Glutamatergic neuron (in vitro differentiated cells): ENCODE data around the gene CAST. TPM values are rescaled to one million over a fixed set of nuclear protein-coding genes. Genes with fewer than 3 reads are reported as not detected.

Source experiments
- DNase-seq: peaks from one replicate; pipeline ENCODE4 v3.0.0; 2022
- H3K27ac Mint-ChIP-seq: one replicate; pipeline ENCODE4 v1.8.0; 2020; ENCODE audit warnings: mild to moderate bottlenecking, mixed read lengths, inconsistent platforms; ENCODE audit not compliant: unreplicated experiment
- H3K27me3 Mint-ChIP-seq: one replicate; pipeline ENCODE4 v1.8.0; 2020; ENCODE audit warnings: mild to moderate bottlenecking, moderate library complexity, mixed read lengths, inconsistent platforms; ENCODE audit not compliant: unreplicated experiment
- H3K36me3 Mint-ChIP-seq: one replicate; pipeline ENCODE4 v1.8.0; 2020; ENCODE audit warnings: mild to moderate bottlenecking, mixed read lengths, inconsistent platforms; ENCODE audit not compliant: unreplicated experiment
- H3K4me1 Mint-ChIP-seq: one replicate; pipeline ENCODE4 v1.8.0; 2020; ENCODE audit warnings: mild to moderate bottlenecking, low read depth, mixed read lengths, inconsistent platforms; ENCODE audit not compliant: unreplicated experiment
- H3K4me3 Mint-ChIP-seq: one replicate; pipeline ENCODE4 v1.8.0; 2020; ENCODE audit warnings: mild to moderate bottlenecking, mixed read lengths, inconsistent platforms; ENCODE audit not compliant: unreplicated experiment
- H3K9me3 Mint-ChIP-seq: one replicate; pipeline ENCODE4 v1.8.0; 2020; ENCODE audit warnings: mild to moderate bottlenecking, moderate library complexity, mixed read lengths, inconsistent platforms; ENCODE audit not compliant: unreplicated experiment
- CTCF ChIP-seq: fragments of 200-600 bp; sonication (generic); IDR thresholded peaks from one replicate; pipeline ENCODE4 v1.5.0; 2021; ENCODE audit not compliant: partially characterized antibody, unreplicated experiment
- total RNA-seq: library from RNA; stranded (reverse); fragmentation: NEBNext Ultra II Directional; extraction: Animal tissue kit (Norgen Biotek cat#: 25700); gene quantifications from one replicate; pipeline ENCODE4 v1.2.1, GENCODE V29; 2021; ENCODE audit not compliant: unreplicated experiment

CAST gene
- total RNA-seq, 1 donor from 2014 or later = 19.4 TPM

- Mint-ChIP-seq H3K4me1 (peaks cover 2% of the 10 kb centered on the region), H3K27ac (no peak overlapping the region), H3K9me3 (no peaks in the 10 kb centered on the region), H3K36me3 (no peaks in the 10 kb centered on the region), H3K4me3 (no peak overlapping the region), H3K27me3 (peaks cover 4% of the 10 kb centered on the region)
- no peak for DNase-seq
- no peak for TF ChIP-seq CTCF
Measured at GRCh38 chr5:96675882-96676281, 13.7 kb downstream of the CAST start.

GRCh38 chr5:96677496-96677895, 15.3 kb downstream of the CAST start:
- Mint-ChIP-seq H3K9me3 (no peaks in the 10 kb centered on the region), H3K27ac (no peak overlapping the region), H3K4me3 (no peak overlapping the region), H3K27me3 (peaks cover 1% of the 10 kb centered on the region), H3K36me3 (no peaks in the 10 kb centered on the region), H3K4me1 (no peaks in the 10 kb centered on the region)
- no peak for DNase-seq
- TF ChIP-seq CTCF = no peak

GRCh38 chr5:96679293-96679692, 17.1 kb downstream of the CAST start:
- no peak for DNase-seq
- no peaks in the 10 kb centered on the region for H3K4me1 Mint-ChIP-seq
- H3K36me3 Mint-ChIP-seq = no peaks in the 10 kb centered on the region
- no peak overlapping the region for H3K4me3 Mint-ChIP-seq
- H3K9me3 Mint-ChIP-seq = no peaks in the 10 kb centered on the region
- TF ChIP-seq CTCF = no peak
- no peak overlapping the region for H3K27ac Mint-ChIP-seq
- peaks cover 1% of the 10 kb centered on the region for H3K27me3 Mint-ChIP-seq

- H3K4me1 Mint-ChIP-seq = no peaks in the 10 kb centered on the region
- H3K4me3 Mint-ChIP-seq = no peak overlapping the region
- no peak overlapping the region for H3K27ac Mint-ChIP-seq
Measured at GRCh38 chr5:96680759-96681470, 18.7 kb downstream of the CAST start.

More at GRCh38 chr5:96680759-96681470, 18.7 kb downstream of the CAST start:
- Mint-ChIP-seq H3K36me3 (no peaks in the 10 kb centered on the region), H3K27me3 (peaks cover 1% of the 10 kb centered on the region), H3K9me3 (no peaks in the 10 kb centered on the region)
- DNase-seq = no peak
- TF ChIP-seq CTCF = no peak
